SH-SY5Y (cell line): ENCODE measurements around the gene F11.

Experiments
- GATA2 ChIP-seq: IDR thresholded peaks from 2 replicates; pipeline ENCODE4 v1.6.1; 2011; ENCODE audit warnings: mild to moderate bottlenecking, low read depth, low read length
- GATA3 ChIP-seq: IDR thresholded peaks from 2 replicates; pipeline ENCODE4 v1.6.1; 2011; ENCODE audit warnings: low read depth, mild to moderate bottlenecking, low read length, moderate library complexity

Gene F11

DNA sequence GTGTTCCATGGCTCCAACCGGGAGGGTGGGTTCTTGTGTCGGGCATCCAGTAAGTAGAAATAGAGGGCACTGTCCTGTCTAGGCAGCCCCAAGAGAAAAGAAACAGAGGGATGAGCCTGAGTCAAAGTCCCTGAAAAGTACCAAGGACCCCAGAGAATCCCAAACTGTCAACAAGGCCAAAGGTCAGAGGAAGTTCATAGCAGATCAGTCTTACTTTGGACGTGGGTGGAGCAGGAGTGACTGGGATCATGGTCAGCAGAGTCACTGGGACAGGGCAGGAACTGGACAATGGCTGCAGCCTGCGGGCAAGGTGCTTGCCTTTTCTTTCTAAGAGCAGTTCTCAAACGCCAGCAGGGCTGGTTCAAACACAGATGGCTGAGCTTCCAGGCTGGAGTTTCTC lies 17.3 kb downstream of the F11 start:
- no peak for TF ChIP-seq GATA3
- TF ChIP-seq GATA2 = no peak

DNA sequence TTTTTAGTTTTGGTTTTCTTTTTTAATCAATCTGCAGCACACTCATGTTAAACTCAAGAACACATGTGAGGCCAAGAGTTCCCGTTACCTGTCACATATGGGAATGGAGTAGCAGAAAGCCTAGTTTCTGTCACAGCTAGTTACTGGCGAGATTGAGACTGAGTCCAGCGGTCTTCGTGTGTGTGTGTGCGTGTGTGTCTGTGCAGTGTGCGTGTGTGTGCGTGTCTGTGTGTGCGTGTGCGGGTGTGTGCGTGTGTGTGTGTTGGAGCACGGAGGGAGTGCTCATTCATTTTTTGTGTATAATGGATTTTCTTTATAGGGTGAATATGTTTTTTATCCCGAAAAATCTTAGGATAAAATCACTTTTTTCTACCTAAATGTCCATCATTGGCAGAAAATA lies 19.2 kb downstream of the F11 start:
- TF ChIP-seq GATA3 (no peak), GATA2 (no peak)

DNA sequence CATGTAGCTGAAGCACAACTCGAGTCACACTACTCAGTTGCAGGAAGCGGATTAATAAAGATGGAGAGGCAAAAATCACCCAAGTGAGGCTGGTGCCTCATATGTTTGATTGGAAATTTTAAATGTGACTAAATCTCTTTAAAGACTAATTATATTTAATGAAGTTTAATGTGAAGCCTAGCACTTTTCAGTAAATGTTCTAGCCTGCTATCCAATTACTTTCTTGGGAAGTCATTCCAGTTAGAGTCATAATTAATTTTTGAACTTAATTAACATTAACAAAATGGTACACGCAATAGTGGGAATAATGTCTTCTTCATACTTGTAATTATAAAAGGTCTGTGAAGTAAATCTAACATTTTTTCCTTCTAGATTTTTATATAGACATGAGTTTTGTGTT lies 20.6 kb downstream of the F11 start:
- no peak for TF ChIP-seq GATA3
- no peak for TF ChIP-seq GATA2

DNA sequence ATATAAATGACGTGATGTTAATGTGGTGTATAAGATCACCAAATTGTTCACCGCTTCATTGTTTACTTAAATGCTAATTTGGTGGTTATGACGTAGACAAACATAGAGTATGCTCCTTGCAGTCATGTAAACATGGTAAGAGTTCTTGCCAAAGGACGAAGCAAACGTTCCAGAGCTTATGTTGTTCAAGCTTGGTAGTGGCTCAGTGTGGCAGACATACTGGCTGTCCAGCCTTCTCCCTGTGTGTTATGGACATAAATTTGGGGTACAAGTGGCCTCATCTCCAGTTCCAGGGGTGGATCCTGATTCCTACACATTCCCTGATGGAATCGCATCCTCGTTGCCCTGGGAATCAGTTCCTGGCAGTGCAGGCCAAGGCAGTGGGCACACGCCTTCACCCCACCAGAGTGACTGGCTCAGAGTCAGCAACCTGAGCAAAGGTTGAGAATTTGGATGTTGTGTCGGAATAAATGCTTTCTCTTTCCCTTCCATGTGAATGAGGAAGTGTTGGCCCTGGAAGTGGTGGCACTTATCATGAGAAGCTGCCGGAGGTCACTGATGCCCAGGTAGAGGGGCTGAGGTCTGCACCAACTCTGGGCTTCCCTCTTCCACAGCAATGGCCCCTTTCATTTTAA lies 25.4 kb downstream of the F11 start:
- TF ChIP-seq GATA3 (no peak), GATA2 (no peak)

DNA sequence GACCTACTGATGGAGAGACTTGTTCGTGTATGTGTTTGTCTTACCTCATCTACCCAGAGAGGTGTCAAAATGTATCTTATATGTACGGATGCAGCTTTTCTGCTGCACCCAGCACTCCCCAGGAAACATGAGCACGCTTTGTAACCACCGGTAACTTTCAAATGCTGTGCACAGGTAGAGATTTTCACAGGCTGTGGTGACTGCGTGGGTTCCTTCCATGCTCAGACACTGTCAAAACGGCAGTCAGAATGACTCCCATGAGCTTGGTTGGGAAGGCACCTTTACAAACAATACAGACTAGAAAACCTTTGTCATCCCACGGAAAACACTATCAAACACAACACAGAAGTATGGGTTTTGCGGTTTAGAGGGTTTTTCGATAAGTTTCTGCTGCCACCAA lies 28.2 kb downstream of the F11 start:
- no peak for TF ChIP-seq GATA2
- no peak for TF ChIP-seq GATA3

DNA sequence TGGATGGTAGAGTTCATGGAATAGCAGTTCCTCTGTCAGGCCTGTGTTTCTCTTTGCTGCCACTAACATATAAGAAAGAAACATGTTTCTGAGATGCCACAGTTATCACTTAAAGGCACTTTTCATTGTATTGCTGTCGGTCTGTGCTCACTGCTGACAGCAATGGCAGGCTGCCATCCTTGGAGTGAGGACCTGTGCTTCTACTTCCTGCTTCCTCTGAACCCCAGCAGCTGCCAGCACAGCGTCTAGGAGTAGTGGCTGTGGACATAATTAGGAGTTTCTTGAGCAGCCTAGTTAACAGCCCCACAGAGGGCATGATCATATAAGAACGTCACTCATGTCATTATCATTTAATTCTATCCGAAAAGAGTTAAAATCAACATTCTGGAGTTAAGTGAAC lies 30.5 kb downstream of the F11 start:
- no peak for TF ChIP-seq GATA2
- no peak for TF ChIP-seq GATA3

DNA sequence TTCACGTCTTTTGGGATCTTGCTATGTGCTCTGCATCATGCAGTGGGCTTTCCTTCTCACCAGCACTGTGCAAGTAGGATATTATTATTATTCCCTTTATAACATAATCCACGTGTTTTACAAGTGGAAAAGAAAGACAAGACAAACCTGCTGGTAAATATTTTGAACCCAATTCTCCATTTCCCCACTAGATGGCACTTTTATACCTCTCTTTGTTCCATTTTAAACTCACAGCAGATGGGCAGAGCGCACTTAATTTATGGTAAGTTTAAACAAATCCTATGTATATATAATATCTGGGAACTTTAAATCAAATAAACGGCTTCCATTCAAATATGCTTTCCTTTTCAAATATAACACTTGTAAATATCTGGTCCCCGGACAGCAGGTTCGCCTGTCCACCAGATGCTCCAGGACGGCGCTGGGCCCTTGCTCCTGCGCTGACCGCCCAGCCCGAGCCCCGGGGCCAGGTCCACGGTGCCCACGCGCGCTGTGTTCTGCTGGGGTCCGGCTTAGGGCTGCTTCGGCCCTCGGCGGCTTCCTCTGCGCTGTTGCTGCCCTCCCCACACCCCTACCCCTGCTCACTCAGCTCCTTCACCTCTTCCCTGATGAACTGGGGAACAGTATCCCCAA lies 31.1 kb downstream of the F11 start:
- TF ChIP-seq GATA3 (no peak), GATA2 (no peak)

DNA sequence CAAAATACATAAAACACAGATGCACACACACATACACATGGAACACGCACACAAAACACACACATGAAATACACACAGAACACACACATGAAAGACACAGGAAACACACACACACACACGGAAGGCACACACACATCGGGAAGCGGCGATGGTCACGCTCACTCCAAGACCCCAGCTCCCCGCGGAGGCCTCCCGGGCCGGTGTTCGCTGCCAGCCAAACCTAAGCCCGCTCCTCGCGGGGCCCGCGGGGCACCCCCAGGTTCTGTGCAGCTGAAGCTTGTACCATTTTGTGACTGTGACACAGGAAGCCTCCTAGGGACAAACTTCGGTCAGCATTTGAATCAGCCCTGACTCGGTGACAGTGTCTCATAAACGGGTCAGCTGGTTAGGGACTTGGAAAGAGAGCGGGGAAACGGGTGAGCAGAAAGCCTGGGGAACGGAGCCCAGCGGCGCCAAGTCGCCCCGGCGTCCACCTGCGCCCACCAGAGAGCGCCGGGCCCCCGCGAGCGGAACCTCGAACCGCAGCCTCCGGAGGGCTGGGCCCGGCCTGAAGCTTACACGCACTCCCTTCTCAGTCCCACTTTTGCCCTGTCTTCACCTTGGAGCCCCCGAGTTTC lies 32.1 kb downstream of the F11 start:
- no peak for TF ChIP-seq GATA3
- TF ChIP-seq GATA2 = no peak

DNA sequence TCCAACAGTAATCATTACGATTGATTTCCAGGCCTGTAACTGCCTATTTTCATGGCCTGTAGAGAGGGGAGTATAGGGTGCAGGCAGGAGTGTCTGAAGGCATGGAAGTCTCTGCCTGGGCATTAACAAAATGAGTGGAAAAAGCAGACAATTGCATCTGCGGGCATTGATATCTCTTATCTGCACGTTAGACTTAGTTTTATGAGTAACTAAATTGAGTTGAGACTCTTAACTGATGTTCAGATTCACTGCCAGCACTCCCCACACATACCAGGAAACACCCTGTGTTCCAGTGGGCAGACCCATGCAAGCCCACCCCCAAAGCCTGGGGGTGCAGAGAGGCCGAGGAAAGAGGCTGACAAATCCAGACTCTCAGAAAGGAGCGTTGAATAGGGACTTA lies 33.3 kb downstream of the F11 start:
- TF ChIP-seq GATA3 (0 out of 2 replicates have a peak, but pooled peaks have one; percentile 13), GATA2 (peak; percentile 79)

DNA sequence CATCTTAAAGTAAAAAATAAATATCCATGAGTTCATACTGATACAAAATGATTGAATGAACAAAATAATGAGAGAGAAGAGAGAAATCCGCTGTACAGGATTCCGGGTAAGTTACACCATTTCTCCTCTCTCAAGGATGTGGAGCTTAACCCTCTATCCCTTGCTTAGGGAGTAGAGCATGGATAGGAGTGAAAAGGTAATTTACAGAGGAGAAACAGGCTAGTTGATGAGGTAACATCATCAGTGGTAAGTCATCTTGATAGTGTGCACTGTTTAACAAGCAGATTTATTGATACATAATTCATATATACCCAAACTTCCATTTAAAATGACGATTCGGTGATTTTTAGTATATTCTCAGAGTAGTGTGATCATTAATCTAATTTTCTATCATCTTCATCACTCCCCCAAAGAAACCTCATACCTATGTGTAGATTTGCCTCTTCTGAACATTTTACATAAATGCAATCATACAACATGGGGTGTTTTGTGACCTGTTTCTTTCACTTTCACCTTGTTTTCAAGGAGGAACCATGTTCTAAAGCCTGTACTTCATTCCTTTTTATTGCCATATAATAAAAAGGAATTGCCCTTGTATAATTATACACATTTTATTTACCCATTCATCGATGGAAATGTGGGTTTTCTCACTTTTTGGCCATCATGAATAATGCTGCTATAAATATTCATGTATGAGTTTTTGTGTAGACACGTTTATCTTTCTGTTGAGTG lies 34.8 kb downstream of the F11 start:
- no peak for TF ChIP-seq GATA2
- no peak for TF ChIP-seq GATA3

DNA sequence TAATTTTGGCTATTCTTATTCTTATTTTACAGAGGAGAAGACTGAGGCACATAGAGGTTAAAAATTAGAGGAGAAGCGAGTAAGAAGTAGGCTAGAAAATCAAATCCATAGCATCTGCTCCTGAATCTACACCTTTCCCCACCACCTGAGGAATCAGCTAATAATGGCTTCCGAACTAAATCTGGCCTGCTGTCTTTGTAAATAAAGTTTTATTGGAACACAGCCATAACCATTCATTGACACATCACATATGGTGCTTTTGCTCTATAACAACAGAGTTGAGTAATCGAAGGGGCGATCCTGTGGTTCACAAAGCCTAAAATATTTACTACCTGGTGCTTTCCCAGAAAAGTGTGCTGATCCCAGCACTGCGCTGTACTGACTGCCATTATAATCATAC lies 38.2 kb downstream of the F11 start:
- TF ChIP-seq GATA2 = no peak
- no peak for TF ChIP-seq GATA3

DNA sequence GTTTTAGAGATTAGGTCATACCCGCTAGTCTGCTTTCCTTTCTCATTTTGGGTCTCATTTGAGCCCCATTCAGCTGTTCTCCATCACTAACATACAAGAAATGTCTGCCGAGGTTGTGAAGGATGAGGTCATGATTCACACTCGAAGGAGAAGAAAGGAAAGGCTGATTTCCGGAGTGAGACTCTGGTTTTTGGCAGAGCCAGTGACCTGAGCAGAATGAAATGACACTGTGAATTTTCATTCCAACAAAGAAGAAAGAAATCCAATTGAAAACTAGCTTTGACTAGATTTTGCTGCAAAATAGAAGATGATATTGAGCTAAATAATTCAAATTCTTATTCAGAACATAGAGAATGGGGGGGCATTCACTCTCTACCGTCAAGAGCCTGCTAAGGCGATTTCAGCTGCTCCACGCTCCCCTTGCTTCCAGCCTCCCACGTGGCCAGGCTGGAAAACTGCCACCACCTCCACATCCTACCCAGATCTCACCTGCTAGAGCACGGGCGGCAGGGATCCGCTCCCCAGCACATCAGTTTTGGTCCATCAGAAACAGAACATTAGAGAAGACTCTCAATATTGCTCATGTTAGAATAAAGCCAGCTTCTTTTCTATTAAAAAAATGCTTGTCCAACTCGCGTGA lies 39.0 kb downstream of the F11 start:
- TF ChIP-seq GATA2 = no peak
- no peak for TF ChIP-seq GATA3

DNA sequence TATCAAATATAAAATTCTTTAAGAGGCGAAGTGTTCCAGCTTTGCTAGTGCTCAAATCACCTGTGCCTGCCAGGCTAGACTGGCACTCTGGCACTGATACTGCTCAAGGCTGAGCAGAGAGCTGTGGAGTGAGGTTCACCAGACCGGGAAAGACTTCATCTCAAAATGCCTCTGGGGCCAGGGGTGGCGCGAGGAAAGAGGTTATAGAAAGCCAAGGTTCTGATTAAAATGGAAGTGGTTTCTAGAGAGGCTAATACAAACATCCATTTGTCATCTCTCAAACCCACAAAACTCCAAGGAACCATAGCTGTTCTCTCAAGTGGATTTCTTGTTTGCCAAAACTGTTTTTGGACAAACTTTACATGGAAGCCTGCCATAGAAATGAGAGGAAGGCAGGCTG lies 41.5 kb downstream of the F11 start:
- TF ChIP-seq GATA2 (no peak), GATA3 (no peak)

DNA sequence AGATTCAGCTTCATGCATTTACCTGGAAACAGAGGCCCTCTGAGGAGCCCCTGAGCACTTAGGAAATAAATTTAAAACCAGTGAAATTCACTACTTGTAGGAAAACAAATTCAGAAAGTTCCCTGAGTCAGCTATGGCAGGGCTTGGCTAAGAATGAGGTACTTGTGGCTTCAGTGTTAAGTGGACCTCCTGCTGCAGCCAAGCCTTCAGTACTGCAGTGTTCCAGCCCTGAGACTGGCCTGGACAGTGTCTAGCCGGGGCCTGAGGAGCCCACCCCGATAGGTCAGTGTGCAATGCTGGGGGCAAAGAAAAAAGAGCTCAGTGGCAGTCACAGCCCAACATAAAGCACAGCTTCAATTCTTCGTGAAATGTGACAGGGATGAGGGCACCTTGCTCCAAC lies 41.9 kb downstream of the F11 start:
- no peak for TF ChIP-seq GATA2
- TF ChIP-seq GATA3 = no peak
